Stimulated activated CD4-positive, alpha-beta T cell treated with anti-CD3 and anti-CD28 coated beads, Interleukin-1b, Interleukin-23, amount 100 ng/mL, for 1 hour (primary cell): ENCODE results near the gene GNG4.

ENCODE experiments used
- DNase-seq, 2 donors: peaks; one replicate each; pipeline ENCODE4 v3.0.0-alpha.2; 2020; ENCODE audit warnings: low read depth in 2 of 2

Gene GNG4

DNA sequence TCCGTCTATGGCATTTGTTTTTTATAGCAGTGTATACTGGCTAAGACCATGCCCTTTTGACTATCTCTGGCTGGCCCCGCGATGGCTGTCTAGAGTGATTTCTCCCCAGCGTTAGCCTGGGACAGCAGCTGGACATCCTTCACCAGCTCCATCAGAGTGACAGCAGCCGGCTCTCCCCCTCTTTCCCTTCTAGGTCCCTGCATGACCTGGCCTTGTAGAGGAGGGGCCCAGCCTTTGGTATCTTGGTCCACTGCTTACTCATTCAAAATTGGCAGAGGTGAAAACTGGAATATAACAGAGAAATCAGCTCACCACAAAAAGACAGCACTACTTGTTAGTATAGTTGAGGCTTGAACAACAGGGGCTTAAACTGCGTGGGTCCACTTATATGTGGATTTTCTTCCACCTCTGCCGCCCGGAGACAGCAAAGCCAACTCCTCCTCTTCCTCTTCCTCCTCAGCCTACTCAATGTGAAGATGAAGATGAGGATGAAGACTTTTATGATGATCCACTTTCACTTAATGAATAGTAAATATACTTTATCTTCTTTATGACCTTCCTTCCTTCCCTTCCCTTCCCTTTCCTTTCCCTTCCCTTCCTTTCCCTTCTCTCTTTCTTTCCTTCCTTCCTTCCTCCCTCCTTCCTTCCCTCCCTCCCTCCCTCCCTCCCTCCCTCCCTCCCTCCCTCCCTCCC, 116.0 kb downstream of the GNG4 start:
- no peak for DNase-seq

DNA sequence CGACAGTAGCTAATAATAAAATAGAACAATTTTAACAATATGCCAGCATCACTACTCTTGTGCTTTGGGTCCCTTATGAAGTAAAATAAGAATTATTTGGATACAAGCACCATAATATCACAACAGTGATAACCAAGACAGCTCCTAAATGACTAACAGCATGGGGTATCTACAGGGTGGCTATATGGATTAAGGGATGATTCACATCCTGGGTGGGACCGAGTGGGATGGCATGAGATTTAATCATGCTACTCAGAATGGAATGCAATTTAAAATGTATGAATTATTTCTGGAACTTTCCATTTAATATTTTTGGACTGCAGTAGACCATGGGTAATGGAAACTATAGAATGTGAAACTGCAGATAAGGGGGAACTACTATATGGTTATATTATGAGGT, 117.2 kb downstream of the GNG4 start:
- no peak for DNase-seq

DNA sequence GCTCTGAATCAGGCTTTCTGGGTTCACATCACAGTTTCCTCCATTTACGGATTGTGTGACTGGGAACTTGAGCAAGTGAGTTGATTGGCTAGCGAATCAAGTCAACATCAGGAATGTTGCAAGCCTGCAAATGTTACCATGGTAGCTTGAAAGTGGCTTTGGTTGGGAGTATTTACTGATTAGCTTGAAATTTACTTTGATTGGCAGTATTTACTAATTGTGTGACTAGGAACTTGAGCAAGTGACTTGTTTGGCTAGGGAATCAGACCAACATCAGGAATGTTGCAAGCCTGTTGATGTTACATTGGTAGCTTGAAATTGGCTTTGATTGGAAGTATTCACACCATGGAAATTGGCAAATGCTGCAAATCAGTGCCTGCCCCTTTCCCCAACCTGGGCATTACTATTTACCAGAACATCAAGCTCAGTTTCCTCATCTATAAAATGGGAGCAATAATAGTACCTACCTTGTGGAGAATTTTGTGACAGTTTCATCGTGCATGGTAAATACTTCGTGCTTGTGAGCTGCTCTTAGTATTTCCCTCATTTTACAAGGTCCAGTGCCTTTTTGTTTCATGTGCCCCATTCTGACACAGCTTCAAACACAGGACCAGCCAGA, 122.3 kb downstream of the GNG4 start:
- no peak for DNase-seq

DNA sequence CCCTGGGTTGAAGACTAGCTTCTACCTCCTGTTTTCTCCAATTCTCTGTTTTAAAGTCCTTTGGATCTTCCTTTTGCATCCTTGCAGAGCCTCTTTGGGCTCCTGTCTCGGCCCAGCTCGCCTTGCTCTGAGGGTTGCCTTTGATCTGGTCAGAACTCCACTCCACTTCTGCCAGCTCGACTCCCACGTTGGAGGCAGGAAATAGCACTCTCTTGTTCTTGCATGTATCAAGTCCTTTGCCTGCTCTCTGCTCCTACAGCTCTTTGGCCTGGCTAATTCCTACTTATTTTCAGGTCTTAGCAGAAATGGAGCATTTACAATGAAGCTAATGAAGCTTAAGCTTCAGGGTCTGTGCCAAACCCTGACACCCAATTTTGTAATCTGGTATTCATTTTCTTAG, 124.3 kb downstream of the GNG4 start:
- DNase-seq, result no peak

DNA sequence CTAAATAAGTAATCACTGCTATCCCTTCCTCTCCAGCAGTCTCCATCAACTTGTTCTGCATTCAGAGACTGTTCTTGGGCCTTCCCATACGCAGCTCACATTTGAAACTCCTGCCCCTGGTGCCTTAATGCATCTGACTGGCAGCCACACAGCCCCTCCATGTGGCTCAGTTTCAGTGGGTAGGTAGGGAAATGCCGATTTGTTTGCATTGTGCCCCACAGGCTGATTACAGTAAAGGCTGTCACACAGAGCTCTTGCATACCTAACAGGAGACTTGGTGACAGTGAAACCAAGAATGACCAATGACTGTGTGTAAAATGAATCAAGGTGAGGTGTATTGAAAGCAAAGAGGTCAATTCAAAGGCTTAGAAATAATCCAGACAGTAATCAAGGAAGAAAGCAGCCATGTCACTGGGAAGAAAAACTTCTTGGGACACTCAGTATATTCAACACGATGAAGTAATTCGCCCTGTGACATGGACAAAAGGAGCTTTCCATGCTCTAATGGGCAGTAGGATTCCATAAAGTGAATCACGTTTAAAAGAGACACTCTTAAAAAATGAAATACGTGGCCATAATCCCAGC, 132.6 kb downstream of the GNG4 start:
- no peak for DNase-seq

DNA sequence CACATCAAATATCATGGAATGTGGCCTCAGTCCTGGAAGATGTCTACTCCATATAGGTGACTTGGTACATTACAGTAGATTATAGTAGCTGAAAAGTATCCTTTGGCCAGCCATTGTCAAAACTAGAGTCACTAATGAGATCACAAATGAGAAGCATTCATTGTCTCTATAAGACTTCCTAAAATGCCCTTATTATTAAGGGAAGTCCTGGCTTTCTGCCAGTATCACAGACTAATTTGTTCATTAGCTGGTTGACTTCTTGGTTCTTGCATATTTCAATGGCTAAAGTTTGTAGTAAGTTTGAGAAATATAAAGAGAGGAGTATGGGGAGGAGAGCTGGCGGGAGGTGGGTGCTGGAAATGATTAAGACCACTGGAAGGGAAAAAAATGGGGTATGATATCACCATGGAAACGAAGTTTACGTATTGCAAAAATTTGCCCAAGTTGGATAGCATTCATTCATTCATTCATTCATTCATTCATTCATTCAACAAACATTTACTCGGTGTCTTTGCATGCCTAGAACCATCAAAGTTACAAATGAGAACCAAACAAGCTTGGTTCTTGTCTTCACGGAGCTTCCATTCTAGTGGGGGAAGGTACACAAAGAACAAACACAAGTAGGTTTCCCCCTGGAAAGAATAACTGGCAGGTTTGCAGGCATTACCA, 133.6 kb downstream of the GNG4 start:
- DNase-seq, result no peak

DNA sequence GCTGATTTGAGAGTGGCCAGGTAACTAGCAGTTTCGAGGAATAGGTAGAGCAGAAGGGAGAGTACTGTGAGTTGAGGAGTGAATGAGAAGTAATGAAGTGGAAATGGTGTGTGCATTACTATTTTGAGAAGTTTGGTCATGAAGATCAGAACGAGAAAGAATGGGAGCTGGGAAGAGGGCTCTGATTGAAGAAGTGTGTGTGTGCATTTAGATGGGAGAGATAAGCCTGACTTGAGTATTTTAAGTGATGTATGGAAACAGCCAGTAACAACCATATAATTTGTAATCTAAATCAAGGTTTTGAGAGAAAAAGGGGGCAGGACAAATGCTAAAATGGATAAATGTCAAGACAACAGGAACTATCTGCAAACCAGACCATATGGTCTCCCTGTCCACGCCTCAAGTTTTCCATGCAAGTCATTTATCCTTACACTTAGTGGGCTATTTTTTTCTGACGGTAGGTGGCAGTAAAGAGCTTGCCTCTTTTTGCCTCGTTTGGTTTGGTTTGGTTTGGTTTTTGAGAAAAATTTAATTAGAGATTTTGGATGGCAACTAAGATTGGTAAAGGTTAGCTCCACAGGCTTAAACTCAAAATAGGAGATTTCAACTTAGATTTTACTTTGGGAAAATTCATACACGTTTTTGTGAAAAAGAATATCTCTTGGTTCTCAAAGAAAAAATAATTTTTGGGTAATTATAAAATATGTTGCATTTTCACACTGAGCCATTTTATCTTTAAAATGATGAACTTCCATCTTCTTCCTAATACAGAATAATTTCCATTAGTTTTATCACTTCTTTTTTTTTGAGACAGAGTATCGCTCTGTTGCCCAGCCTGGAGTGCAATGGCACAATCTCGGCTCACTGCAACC, 135.9 kb downstream of the GNG4 start:
- no peak for DNase-seq

DNA sequence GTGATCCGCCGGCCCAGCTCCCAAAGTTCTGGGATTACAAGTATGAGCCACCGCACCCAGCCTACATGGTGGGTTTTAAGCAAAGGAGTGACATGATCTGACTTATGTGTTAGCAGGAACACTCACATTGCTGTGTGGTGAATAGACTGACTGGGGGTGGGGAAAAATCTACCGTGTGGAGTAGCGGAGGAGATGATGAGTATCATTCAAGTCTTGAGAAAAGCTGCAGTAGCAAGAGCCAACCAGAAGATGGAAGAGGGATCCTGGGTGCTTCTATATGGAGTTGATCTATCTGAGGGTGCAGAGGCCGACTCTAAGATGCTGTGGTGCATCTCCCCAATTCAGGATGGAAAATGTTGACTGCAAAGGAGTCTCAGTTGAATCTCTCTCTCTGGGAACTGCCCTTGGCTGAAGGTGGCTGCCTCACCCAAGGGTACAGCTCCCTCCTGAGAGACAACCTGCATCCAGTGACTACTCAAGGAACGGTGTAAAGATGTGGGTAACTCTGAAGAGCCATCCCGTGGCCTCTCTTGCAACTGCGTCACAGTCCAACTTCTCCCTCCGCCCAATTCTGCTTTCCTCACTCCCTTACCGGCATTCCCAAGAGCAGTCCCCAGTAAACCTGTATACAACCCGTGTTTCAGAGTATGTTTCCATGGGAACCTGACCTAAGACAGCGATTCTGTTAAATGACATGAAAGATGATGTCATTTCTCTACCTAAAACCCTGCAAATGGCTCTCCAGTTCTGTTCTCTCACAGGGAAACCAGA, 137.9 kb downstream of the GNG4 start:
- no peak for DNase-seq

DNA sequence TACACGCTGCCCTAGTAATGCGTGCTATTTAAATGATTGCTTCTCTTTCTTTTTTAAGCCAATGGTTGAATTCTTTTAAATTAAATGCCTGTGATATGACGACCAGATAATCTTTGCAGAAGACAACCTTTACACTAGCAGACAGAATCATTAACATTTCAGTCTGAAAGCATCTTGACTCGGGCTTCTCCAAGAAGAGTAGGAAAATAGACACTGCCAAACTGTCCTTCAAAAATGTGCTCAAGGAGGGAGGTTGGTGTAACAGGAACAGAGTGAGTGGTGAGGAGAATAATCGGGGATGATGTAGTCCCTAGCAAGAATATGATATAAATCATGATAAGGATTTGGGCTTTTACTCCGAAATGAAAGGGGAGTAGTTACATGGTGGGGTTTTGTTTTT, 138.8 kb downstream of the GNG4 start:
- no peak for DNase-seq

DNA sequence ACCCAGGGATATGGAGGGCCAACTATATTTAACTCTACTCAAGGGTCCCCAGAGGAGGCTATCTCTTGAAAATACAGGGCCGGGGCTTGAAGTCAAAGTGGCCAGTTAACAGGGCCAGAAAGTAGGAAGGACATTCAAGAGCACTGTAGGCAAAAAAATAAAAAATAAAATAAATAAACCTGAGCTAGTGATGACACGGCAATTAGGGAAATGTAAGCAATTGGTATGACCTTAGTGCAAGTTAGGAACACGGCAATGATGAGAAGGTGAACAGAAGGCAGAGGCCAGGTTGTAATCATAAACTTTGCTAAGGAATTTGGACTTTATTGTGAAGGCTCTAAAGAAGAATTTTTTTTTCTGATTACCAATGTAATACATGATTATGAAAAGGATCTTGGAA, 142.0 kb downstream of the GNG4 start:
- no peak for DNase-seq

DNA sequence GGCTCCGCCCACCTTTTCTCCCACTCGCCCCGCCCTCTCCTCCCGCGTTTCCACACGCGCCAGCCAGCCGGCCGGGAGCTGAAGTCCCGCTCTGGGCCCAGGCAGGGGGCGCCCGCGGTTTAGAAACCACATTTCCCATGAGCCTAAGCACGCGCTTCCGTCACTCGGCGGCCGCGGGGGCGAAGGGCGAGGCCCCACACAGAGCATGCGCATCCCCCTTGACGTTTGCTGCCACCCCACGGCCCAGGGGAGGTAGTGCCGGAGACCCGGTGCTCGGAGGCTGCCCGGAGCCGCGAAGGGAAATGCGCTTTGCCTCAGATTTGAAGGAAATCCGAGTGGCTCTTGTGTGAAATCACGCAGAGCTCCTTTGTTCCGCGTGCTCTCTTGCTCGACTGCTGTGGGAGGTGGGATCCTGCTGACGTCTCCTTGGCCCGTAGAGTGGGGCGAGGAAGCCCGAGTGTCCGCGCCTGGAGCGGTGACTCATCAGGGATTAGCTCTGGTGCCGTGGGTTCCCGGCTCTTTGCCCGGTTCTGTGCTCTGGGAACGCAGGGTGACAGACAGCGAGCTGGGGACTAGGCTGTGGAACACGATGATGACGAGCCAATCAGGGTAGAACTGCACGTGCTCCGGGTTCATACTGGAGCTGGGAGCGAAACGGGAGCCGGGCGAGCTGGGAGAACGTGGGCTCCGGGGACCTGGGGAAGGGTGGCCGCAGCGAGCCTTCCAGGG, 144.9 kb downstream of the GNG4 start:
- peak; percentile 96 to 98 for DNase-seq

DNA sequence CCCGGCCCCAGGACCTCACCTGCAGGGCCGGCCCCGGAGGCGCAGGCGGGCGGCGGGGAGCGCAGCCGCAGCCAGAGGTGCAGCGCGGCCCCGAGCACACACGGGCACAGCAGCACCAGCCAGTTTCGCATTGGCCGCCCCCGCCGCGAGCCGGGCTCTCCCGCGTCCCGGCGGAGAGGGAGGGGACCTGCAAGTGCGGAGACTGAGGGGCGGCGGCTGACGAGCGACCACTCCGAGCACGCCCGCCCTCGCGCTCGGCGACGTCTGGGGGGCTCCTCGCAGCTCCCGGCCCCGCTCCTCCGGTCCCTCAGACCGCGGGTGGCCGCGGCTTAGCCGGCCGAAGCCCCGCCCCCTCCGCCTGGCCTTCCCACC, 145.5 kb downstream of the GNG4 start, which contains the start of gene B3GALNT2:
TSS of gene B3GALNT2 (minus strand) at position 331 of the 372 bp plus-strand sequence. CDS start at position 131, 200 bp downstream.
- no peak for DNase-seq

DNA sequence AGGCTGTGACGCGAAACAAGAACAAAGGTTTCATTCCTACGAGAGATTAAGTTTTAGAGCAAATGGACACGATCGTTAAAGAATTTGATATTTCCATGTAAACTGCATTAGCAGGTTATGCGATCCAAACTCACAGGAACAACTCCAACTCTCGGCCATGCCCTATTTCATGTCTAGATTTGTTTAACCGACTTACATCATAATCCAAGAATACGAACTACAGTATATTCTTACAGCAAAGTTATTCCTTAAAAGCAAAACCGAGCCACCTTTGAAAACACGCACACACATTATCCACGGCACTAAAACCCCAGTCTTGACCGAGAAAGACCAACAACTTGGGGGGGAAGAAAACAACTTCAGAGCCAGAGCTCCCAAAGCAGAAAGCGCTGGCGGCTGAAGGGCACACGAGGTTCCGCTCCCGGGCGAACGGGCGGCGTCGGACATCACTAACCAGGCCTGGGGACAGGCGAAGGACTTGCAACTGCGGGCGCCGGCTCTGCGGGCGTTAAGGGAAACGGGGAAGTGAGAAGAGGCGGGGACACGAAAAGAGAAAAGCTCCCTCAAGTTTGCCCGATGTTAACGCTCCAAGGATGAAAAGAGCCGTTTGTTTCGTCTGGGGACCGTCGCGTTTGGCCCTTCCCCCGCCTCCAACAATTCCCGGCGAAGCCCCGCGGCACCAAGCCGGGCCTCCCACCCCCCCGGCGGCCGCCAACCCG, 146.0 kb downstream of the GNG4 start:
- no peak for DNase-seq

DNA sequence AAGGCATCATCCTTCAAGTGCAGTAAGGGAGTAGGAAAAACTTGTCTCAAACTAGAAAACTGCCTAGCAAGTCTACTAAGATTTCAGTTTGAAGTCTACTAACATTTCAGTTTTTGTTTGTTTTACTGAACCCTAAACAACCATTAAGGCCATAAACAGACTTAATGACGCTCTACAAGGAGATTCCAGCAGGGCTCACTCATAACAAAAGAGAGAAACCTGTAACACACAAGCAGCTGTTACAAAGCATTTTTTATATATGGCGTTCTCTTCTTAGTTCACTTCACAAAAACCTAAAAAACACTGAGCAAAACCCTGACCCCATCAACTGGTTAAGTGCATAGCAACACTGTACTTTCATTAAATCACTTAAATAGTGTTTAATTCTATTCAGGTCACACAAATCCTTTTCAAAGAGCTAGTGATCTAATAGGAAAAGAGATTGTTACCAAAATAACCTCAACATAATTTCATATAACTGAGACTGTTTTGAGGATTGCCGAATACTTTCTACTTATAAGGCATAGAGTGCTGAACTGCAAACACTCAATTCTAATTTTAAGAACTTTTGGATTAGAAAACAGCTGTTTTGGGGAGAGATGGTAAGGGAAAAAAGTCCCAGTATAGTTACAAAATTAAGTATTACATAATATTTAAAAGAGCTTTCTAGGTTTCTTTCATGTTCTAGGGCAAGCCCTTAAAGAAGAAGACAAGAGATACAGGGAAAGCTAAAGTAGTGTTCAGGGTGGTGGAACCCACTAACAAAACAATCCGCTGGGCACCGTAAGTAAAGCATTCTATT, 146.8 kb downstream of the GNG4 start:
- no peak for DNase-seq

DNA sequence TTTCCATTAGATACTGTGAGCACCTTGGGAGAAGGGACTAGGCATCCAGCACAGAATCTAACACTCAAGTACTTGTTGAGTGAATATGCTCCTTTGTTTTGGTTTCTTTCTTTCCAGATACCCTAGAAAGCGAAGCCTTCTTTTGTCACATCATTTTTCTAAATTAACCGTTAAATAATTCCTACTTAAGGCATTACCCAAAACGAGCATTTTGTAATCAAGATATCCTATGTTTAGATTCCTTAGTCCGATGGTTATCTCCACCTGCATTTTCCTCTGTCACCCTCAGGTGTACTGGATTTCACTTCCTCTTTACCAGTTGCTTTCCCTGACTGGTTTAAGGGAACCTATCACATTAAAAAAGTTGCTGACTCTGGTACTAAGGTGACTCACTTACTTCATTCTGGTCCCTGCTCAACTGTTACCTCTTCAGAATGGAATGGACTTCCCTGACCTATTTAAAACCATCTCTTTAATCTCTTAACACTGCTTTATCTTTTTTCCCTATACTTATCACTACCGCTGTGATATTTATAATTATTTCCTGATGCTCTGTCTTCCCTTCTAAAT, 148.5 kb downstream of the GNG4 start:
- DNase-seq, result no peak
